Fibroblast of lung (primary cell): ENCODE data around the gene TRMT61A. TPM values are rescaled to one million over a fixed set of nuclear protein-coding genes. Genes with fewer than 3 reads are reported as not detected.

Experiments
- DNase-seq, 2 donors: peaks; one replicate each; pipeline versions ENCODE4 v3.0.0 to v3.0.0-alpha.2; 2010; ENCODE audit warnings: low read depth in 2 of 2
- H2AFZ ChIP-seq: 2 replicates; pipeline ENCODE4 v1.5.1; 2012; ENCODE audit warnings: low read length, control low read depth, inconsistent platforms
- H3K27ac ChIP-seq: 2 replicates; pipeline ENCODE4 v1.5.1; 2011; ENCODE audit warnings: low read length, control low read depth; ENCODE audit not compliant: insufficient read depth
- H3K27me3 ChIP-seq: 2 replicates; pipeline ENCODE4 v1.5.1; 2011; ENCODE audit warnings: mild to moderate bottlenecking, low read length; ENCODE audit not compliant: control insufficient read depth, insufficient read depth
- H3K36me3 ChIP-seq: 2 replicates; pipeline ENCODE4 v1.5.1; 2011; ENCODE audit warnings: low read length; ENCODE audit not compliant: control insufficient read depth, insufficient read depth
- H3K4me1 ChIP-seq: 2 replicates; pipeline ENCODE4 v1.5.1; 2011; ENCODE audit warnings: low read length; ENCODE audit not compliant: control insufficient read depth, insufficient read depth; ENCODE audit errors: extremely low read depth
- H3K4me2 ChIP-seq: 2 replicates; pipeline ENCODE4 v1.5.1; 2011; ENCODE audit warnings: low read length, control low read depth; ENCODE audit not compliant: insufficient read depth; ENCODE audit errors: extremely low read depth
- H3K4me3 ChIP-seq, 4 experiments: fragments of 200-600 bp in 1 of 4; sonication (generic) in 1 of 4; replicated peaks in 1 of 4; 2 replicates each; pipeline ENCODE4 v1.5.1; 2011 to 2016; ENCODE audit warnings: low read length in 4 of 4, low read depth in 3 of 4, mild to moderate bottlenecking in 3 of 4, control low read depth in 2 of 4, inconsistent platforms in 1 of 4, mixed read lengths in 1 of 4; ENCODE audit not compliant: insufficient read depth in 1 of 4; ENCODE audit errors: control extremely low read depth in 1 of 4
- H3K79me2 ChIP-seq: 2 replicates; pipeline ENCODE4 v1.5.1; 2012; ENCODE audit warnings: mild to moderate bottlenecking, low read length, inconsistent platforms; ENCODE audit not compliant: control insufficient read depth, insufficient read depth
- H3K9ac ChIP-seq: 2 replicates; pipeline ENCODE4 v1.5.1; 2011; ENCODE audit warnings: mild to moderate bottlenecking, low read length, control low read depth; ENCODE audit not compliant: insufficient read depth
- H3K9me3 ChIP-seq: 2 replicates; pipeline ENCODE4 v1.5.1; 2012; ENCODE audit warnings: low read depth, low read length; ENCODE audit not compliant: control insufficient read depth, insufficient read depth
- H4K20me1 ChIP-seq: 2 replicates; pipeline ENCODE4 v1.5.1; 2011; ENCODE audit warnings: low read length; ENCODE audit not compliant: control insufficient read depth, insufficient read depth; ENCODE audit errors: extremely low read depth
- EZH2 ChIP-seq: IDR thresholded peaks from 2 replicates; pipeline ENCODE4 v1.5.1; 2012; ENCODE audit warnings: low read length, control low read depth, mild to moderate bottlenecking; ENCODE audit errors: missing control alignments
- polyA plus RNA-seq, 2 donors: library from polyadenylated mRNA; depleted of rRNA in 1 of 2; stranded (reverse) in 1 of 2; unstranded in 1 of 2; fragments of >200 nt; gene quantifications; 2 replicates each; pipeline ENCODE4 v1.2.1, GENCODE V29; 2011 to 2012; ENCODE audit warnings: missing spikeins in 1 of 2
- total RNA-seq: library from RNA; depleted of rRNA; stranded (reverse); fragments of >200 nt; gene quantifications from 2 replicates; pipeline ENCODE4 v1.2.1, GENCODE V29; 2014
- TF ChIP-seq, protein P1 (sequence below), 2 donors: IDR thresholded peaks in 1 of 2; conservative IDR thresholded peaks in 1 of 2; 1 replicate in 1 of 2; 2 replicates in 1 of 2; pipeline ENCODE4 v1.5.1; 2011 to 2012; ENCODE audit warnings: low read length in 2 of 2, control low read depth in 1 of 2, inconsistent platforms in 1 of 2, low read depth in 1 of 2, mild to moderate bottlenecking in 1 of 2

TRMT61A gene
- total and polyA plus RNA-seq, 2 donors (not counting 1 experiment from before 2014, with no cell fraction given), result 4.2 to 10.6 TPM

- Histone ChIP-seq H3K9me3 (no peaks in the 10 kb centered on the region), H3K27ac (peak within 1 kb of the TSS; percentile 94), H3K79me2 (peaks cover 83% of the 10 kb centered on the region), H3K36me3 (no peaks in the 10 kb centered on the region), H4K20me1 (no peaks in the 10 kb centered on the region), H3K4me1 (peaks cover 10% of the 10 kb centered on the region), H3K4me3 (peak within 1 kb of the TSS; percentile 87 to 95 (median 90)), H3K9ac (peak within 1 kb of the TSS; percentile 89), H2AFZ (peak within 1 kb of the TSS; percentile 71), H3K4me2 (peak within 1 kb of the TSS; percentile 91), H3K27me3 (no peaks in the 10 kb centered on the region)
- TF ChIP-seq EZH2, result no peak
- DNase-seq, result peak; percentile 81 to 90
Measured at GRCh38 chr14:103562429-103563225, 33.6 kb downstream of the TRMT61A start, which contains the start of the genes BAG5 and COA8. Gene BAG5, minus strand, starts transcription at chr14:103562657. Its CDS starts 1,493 bp downstream, at chr14:103561164. Gene COA8, plus strand, starts transcription at chr14:103562960. Its CDS starts 42 bp downstream, at chr14:103563002.

DNA sequence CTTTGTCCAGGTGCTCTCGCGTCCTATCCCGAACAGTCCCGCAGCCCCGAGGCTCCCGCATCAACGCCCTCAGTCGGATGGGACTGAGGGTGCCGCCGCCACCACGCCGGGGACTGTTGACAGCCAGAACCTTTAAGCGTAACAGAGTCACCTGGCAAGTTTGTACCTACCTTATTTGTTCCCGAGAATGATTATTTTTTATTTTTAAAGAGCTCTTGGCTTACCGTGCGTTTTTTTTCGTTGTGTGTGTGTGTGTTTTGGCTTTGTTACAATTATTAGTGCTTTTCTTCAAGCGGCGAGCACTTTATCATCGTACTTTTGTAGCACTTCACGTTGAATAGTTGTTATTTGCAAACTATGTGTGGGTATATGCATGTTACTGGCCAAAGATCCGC lies 34.2 kb downstream of the TRMT61A start:
- TF ChIP-seq EZH2, result no peak
- TF ChIP-seq, protein P1, sequence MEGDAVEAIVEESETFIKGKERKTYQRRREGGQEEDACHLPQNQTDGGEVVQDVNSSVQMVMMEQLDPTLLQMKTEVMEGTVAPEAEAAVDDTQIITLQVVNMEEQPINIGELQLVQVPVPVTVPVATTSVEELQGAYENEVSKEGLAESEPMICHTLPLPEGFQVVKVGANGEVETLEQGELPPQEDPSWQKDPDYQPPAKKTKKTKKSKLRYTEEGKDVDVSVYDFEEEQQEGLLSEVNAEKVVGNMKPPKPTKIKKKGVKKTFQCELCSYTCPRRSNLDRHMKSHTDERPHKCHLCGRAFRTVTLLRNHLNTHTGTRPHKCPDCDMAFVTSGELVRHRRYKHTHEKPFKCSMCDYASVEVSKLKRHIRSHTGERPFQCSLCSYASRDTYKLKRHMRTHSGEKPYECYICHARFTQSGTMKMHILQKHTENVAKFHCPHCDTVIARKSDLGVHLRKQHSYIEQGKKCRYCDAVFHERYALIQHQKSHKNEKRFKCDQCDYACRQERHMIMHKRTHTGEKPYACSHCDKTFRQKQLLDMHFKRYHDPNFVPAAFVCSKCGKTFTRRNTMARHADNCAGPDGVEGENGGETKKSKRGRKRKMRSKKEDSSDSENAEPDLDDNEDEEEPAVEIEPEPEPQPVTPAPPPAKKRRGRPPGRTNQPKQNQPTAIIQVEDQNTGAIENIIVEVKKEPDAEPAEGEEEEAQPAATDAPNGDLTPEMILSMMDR (conservative IDR thresholded peaks at IDR 0.05 in 1 of 2, IDR thresholded peaks at IDR 0.05 in 1 of 2; ENCODE audit: low read depth in 1 of 2, low read length in 2 of 2), result no peak
- Histone ChIP-seq H3K4me2 (peak overlapping the region; percentile 85), H4K20me1 (no peaks in the 10 kb centered on the region), H3K27ac (peak overlapping the region; percentile 94), H3K27me3 (no peaks in the 10 kb centered on the region), H2AFZ (peak overlapping the region; percentile 71), H3K36me3 (no peaks in the 10 kb centered on the region), H3K4me3 (peak overlapping the region; percentile 75 to 95 (median 90)), H3K4me1 (peaks cover 10% of the 10 kb centered on the region), H3K9me3 (no peaks in the 10 kb centered on the region), H3K9ac (peak overlapping the region; percentile 89), H3K79me2 (peaks cover 87% of the 10 kb centered on the region)
- DNase-seq, result no peak

GRCh38 chr14:103563844-103564505 lies 35.0 kb downstream of the TRMT61A start:
- Histone ChIP-seq H3K9ac (no peak overlapping the region), H3K4me2 (peak overlapping the region; percentile 85), H3K27me3 (no peaks in the 10 kb centered on the region), H3K36me3 (no peaks in the 10 kb centered on the region), H3K4me1 (peaks cover 3% of the 10 kb centered on the region), H3K79me2 (peaks cover 84% of the 10 kb centered on the region), H3K4me3 (peak overlapping the region; percentile 75 to 95 (median 90)), H3K27ac (no peak overlapping the region), H4K20me1 (no peaks in the 10 kb centered on the region), H3K9me3 (no peaks in the 10 kb centered on the region), H2AFZ (no peak overlapping the region)
- no peak for TF ChIP-seq EZH2
- no peak for DNase-seq
